ENCODE data around the gene TNFSF12. TPM values are rescaled to one million over a fixed set of nuclear protein-coding genes. Genes with fewer than 3 reads are reported as not detected.

TNFSF12 gene
- total RNA-seq, 2 experiments from 2014 or later: 11.8 to 13.8 TPM

- no peak for ATAC-seq
These were observed 9.1 kb downstream of the TNFSF12 start for GRCh38 chr17:7557775-7558543.

DNA sequence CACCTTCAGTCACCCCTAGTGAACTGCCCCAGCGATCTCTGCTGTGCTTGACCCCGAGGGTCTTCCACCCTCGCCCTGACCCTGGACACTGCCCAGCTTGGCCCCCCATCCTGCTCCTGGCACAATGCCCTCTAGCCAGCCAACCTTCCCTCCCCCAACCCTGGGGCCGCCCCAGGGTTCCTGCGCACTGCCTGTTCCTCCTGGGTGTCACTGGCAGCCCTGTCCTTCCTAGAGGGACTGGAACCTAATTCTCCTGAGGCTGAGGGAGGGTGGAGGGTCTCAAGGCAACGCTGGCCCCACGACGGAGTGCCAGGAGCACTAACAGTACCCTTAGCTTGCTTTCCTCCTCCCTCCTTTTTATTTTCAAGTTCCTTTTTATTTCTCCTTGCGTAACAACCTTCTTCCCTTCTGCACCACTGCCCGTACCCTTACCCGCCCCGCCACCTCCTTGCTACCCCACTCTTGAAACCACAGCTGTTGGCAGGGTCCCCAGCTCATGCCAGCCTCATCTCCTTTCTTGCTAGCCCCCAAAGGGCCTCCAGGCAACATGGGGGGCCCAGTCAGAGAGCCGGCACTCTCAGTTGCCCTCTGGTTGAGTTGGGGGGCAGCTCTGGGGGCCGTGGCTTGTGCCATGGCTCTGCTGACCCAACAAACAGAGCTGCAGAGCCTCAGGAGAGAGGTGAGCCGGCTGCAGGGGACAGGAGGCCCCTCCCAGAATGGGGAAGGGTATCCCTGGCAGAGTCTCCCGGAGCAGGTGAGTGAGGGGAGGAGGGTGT lies 9.9 kb downstream of the TNFSF12 start, which contains the start of gene TNFSF13:
Gene TNFSF13, plus strand, starts transcription at position 207 of the 776 bp plus-strand sequence. Its CDS starts 290 bp downstream, at position 497.
- Mint-ChIP-seq H3K27ac (peak within 1 kb of the TSS; percentile 86), H3K4me1 (ENCODE audit: low read depth) (peaks cover 55% of the 10 kb centered on the region), H3K27me3 (no peaks in the 10 kb centered on the region), H3K36me3 (ENCODE audit: low read depth) (peaks cover 15% of the 10 kb centered on the region), H3K4me3 (peak within 1 kb of the TSS; percentile 85), H3K9me3 (no peaks in the 10 kb centered on the region)
- POLR2A ChIA-PET: interaction anchor here (0.7 to 5.3 kb wide), 11 partner anchors 9 to 688 kb away, joined by 3 to 100 read pairs (median 4); partner anchors contain the start of genes MPDU1, POLR2A, SOX15 and TNFSF12
- TF ChIP-seq, protein P1, sequence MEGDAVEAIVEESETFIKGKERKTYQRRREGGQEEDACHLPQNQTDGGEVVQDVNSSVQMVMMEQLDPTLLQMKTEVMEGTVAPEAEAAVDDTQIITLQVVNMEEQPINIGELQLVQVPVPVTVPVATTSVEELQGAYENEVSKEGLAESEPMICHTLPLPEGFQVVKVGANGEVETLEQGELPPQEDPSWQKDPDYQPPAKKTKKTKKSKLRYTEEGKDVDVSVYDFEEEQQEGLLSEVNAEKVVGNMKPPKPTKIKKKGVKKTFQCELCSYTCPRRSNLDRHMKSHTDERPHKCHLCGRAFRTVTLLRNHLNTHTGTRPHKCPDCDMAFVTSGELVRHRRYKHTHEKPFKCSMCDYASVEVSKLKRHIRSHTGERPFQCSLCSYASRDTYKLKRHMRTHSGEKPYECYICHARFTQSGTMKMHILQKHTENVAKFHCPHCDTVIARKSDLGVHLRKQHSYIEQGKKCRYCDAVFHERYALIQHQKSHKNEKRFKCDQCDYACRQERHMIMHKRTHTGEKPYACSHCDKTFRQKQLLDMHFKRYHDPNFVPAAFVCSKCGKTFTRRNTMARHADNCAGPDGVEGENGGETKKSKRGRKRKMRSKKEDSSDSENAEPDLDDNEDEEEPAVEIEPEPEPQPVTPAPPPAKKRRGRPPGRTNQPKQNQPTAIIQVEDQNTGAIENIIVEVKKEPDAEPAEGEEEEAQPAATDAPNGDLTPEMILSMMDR (IDR thresholded peaks at IDR 0.05): no peak
- DNase-seq (peak; percentile 13), ATAC-seq (no peak)
- CTCF ChIA-PET: interaction anchor here (1.1 to 7.9 kb wide), 6 partner anchors 10 to 205 kb away, joined by 3 to 186 read pairs (median 6); partner anchors contain the start of gene TNFSF12
- intact Hi-C loops (cut with micrococcal nuclease): no loop called here

More at GRCh38 chr17:7557775-7558543, 9.1 kb downstream of the TNFSF12 start:
- peaks cover 60% of the 10 kb centered on the region for H3K4me1 Mint-ChIP-seq (ENCODE audit: low read depth)
- TF ChIP-seq, protein P1 (IDR thresholded peaks at IDR 0.05): no peak
- no peaks in the 10 kb centered on the region for H3K27me3 Mint-ChIP-seq
- ChIA-PET POLR2A (interaction anchor here (0.7 to 2.8 kb wide), 13 partner anchors 9 to 689 kb away, joined by 3 to 19 read pairs (median 4); partner anchors contain the start of genes CD68, MPDU1, POLR2A and SOX15), CTCF (interaction anchor here (1.1 to 7.9 kb wide), 6 partner anchors 9 to 205 kb away, joined by 3 to 186 read pairs (median 6); partner anchors contain the start of gene TNFSF12)
- peak; percentile 40 for DNase-seq
- H3K9me3 Mint-ChIP-seq: no peaks in the 10 kb centered on the region
- peak overlapping the region; percentile 86 for H3K27ac Mint-ChIP-seq
- H3K4me3 Mint-ChIP-seq: peak overlapping the region; percentile 85
- intact Hi-C loops (cut with micrococcal nuclease): no loop called here
- H3K36me3 Mint-ChIP-seq (ENCODE audit: low read depth): peaks cover 13% of the 10 kb centered on the region

DNA sequence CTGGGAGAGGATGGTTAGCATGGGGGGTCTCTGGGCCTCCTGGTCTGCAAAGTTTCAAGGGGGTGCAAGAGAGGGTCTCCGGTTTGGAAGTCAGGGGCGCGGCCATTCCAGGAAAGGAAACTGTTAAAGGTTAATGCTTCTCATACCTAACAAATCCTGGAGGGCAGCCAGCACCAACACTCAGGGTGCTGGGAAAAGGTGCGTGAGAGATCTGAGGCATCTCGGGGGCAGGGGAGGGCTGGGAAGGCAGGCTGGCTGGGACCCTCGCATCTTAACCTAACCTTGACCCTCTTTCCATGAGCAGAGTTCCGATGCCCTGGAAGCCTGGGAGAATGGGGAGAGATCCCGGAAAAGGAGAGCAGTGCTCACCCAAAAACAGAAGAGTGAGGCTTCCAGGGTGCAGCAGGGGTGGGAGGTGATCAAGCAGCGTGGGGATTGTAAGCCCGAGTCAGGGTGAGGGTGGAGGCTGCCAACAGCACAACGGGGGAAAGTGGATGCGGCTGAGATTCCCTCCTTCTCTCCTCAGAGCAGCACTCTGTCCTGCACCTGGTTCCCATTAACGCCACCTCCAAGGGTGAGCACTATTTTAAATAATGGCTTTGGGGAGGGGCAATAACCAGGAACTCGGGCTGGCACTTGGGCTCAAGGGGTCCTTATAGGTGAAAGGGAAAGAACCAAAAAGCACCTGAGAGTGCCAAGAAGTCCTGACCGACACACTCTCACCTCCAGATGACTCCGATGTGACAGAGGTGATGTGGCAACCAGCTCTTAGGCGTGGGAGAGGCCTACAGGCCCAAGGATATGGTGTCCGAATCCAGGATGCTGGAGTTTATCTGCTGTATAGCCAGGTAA lies 10.7 kb downstream of the TNFSF12 start:
- intact Hi-C loops (cut with micrococcal nuclease): loop anchor here (5.0 to 10.0 kb wide), 3 partner anchors 37 to 205 kb away; partner anchors contain the start of genes FGF11, KCTD11, TMEM102 and TMEM95
- ChIA-PET CTCF (interaction anchor here (0.8 to 7.9 kb wide), 36 partner anchors 11 to 238 kb away, joined by 3 to 186 read pairs (median 8); partner anchors contain the start of genes ACAP1, FXR2, MPDU1 and PLSCR3), POLR2A (interaction anchor here (0.7 to 5.3 kb wide), 23 partner anchors 7 to 208 kb away, joined by 3 to 100 read pairs (median 6); partner anchors contain the start of genes CD68, POLR2A, SOX15 and TP53)
- Mint-ChIP-seq H3K4me1 (ENCODE audit: low read depth) (peaks cover 59% of the 10 kb centered on the region), H3K36me3 (ENCODE audit: low read depth) (peaks cover 23% of the 10 kb centered on the region), H3K27me3 (no peaks in the 10 kb centered on the region), H3K4me3 (peak overlapping the region; percentile 85), H3K9me3 (no peaks in the 10 kb centered on the region), H3K27ac (peak overlapping the region; percentile 91)
- ATAC-seq (no peak), DNase-seq (peak; percentile 2)
- TF ChIP-seq, protein P1 (IDR thresholded peaks at IDR 0.05): no peak
